A375 (cell line): ENCODE measurements around the gene ADSS1. TPM values are rescaled to one million over a fixed set of nuclear protein-coding genes. Genes with fewer than 3 reads are reported as not detected.

Source experiments
- small RNA-seq: library from RNA; depleted of rRNA; stranded (forward); fragments of <200 nt; gene quantifications from one replicate; pipeline ENCODE3, GENCODE V24; 2014
- total RNA-seq: library from RNA; depleted of rRNA; stranded (reverse); fragments of >200 nt; shearing (Covaris generic); gene quantifications from 2 replicates; pipeline ENCODE4 v1.2.3, GENCODE V29; 2014; rRNA removed

The ADSS1 gene
- total RNA-seq = 2.9 and 6.4 TPM in 2 replicates

DNA sequence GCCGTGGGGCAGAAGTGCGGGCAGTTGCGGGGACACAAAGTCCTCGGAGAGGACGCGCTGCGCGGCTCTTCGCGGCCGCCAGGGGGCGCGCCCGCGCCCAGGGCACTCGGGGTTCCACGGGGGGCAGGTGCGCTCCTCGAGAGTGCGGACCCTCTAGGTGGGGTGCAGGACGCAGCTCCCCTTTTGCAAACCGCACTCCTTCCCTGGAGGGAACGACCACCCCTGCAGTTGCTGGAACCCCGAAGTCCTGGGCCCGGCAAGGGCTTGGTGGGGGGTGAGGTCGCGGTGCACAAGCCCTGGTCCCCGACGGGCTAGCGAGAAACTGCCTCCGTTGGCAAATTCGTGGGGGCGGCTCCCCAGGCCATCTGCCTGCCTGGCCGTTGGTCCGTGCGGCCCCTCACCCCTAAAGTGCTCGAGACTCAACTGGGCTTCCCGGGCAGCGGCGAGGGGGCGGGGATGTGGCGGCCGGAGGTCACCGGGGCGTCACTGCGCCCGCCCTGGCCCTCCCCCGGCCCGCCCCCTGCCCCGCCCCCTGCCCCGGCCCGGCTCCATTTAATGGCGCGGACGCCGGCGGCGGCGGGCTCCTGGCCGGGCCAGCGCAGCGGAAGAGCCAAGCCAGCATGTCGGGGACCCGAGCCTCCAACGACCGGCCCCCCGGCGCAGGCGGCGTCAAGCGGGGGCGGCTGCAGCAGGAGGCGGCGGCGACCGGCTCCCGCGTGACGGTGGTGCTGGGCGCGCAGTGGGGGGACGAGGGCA is at the start of gene ADSS1:
Gene ADSS1, plus strand, starts transcription at position 579 of the 756 bp plus-strand sequence. Its CDS starts 42 bp downstream, at position 621.

DNA sequence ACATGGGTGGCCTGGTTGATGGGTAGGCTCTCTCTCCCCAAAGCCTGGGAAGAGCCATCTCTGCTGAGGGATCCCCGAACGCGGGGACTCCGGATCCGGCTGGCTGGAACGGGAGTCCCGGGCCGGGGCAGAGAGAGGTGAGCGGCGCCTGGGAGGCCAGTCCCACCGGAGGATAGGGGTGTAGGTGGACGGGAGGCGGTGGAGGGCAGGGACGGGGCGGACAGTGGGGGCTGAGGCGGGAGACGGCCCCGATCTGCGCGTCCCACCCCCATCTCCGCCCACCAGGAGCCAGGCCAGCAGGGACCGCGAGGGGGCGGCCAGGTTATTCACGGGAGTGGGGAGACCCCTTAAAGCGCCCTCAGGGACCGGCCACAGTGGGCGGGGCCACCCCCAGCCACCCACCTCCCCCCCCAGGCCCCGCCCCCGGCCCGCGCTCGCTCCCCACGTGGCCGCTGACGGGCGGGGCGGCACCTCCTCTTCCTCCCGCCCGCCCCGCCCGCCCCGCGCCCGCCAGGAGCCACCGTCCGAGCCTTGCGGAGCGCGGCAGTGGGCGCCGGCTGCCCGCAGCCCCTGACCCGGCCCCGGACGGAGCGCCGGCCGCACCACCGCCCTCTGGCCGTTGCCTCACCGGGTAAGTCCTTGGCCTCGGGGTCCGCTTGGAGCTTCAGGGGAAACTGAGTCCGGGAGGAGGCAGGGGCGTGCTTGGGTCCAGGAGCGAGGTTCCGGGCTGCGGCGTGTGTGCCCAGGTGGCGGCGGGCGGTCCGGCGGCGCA is 34.7 kb upstream of the ADSS1 start, which contains the start of gene INF2:
Gene INF2, plus strand, starts transcription at position 510 of the 772 bp plus-strand sequence. CDS start 11,748 bp downstream, outside the sequence.

GRCh38 chr14:104752735-104753527 is 28.9 kb downstream of the ADSS1 start, which contains the start of gene SIVA1:
Gene SIVA1 (plus strand): TSS chr14:104753147. CDS start chr14:104753202, 55 bp downstream.

GRCh38 chr14:104794993-104795780 is 71.2 kb downstream of the ADSS1 start, which contains the start of gene AKT1:
Gene AKT1 (minus strand): TSS chr14:104795748. CDS start chr14:104792643, 3,105 bp downstream.

Small RNA genes lying within 50 kb of the gene (small RNA-seq; reads per million reads assigned to genes)
- gene MIR4710 = not detected

Other genes starting within 250 kb of the ADSS1 start
- gene C14orf180, start 144.5 kb upstream of the ADSS1 start, total RNA-seq = not detected in 2 replicates
- 0.19 and 1.1 TPM in 2 replicates for gene TMEM179, start 119.5 kb upstream of the ADSS1 start, total RNA-seq
- 39.9 and 41.5 TPM in 2 replicates for gene INF2, start 34.6 kb upstream of the ADSS1 start, total RNA-seq
- gene SIVA1, start 28.9 kb downstream of the ADSS1 start, total RNA-seq = 124 and 133 TPM in 2 replicates
- 82.7 and 90.9 TPM in 2 replicates for gene AKT1, start 71.5 kb downstream of the ADSS1 start, total RNA-seq
- 1.4 and 4.4 TPM in 2 replicates for gene ZBTB42, start 76.9 kb downstream of the ADSS1 start, total RNA-seq
- gene CEP170B, start 141.0 kb downstream of the ADSS1 start, total RNA-seq = 11.9 and 13.7 TPM in 2 replicates
- gene PLD4, start 200.7 kb downstream of the ADSS1 start, total RNA-seq = 0.03 and 0.04 TPM in 2 replicates